Suppressor macrophage treated with lipopolysaccharide for 1 hour (primary cell): ENCODE data around the gene STAP2.
"Not testable (repeated sequence)": the region's sequence is repeated elsewhere in the genome, so short reads cannot be mapped to it uniquely, and the experiment has no call there.

ENCODE experiments used
- DNase-seq, 3 donors: peaks; one replicate each; pipeline ENCODE4 v3.0.0-alpha.2; 2020 to 2022

The STAP2 gene

GRCh38 chr19:4357095-4357797 is 18.6 kb upstream of the STAP2 start:
- no peak for DNase-seq

GRCh38 chr19:4354897-4355296 is 16.3 kb upstream of the STAP2 start:
- no peak for DNase-seq

- DNase-seq, result no peak
Observed at GRCh38 chr19:4354282-4354681, 15.7 kb upstream of the STAP2 start.

GRCh38 chr19:4352701-4353121 is 14.1 kb upstream of the STAP2 start:
- DNase-seq, result peak; percentile 63 to 79 (median 76)

GRCh38 chr19:4350726-4351125 is 12.1 kb upstream of the STAP2 start:
- no peak for DNase-seq

- no peak for DNase-seq
Observed at GRCh38 chr19:4350111-4350510, 11.5 kb upstream of the STAP2 start.

GRCh38 chr19:4349225-4349624 is 10.6 kb upstream of the STAP2 start:
- DNase-seq, result not testable (repeated sequence)

- peak; percentile 82 to 86 (median 85) for DNase-seq
Observed at GRCh38 chr19:4347521-4347920, 8.9 kb upstream of the STAP2 start.

GRCh38 chr19:4346020-4346383 is 7.4 kb upstream of the STAP2 start:
- no peak for DNase-seq

GRCh38 chr19:4345342-4346019 is 6.9 kb upstream of the STAP2 start:
- DNase-seq, result no peak

- peak; percentile 90 to 98 (median 95) for DNase-seq
Observed at GRCh38 chr19:4343370-4344307, 5.0 kb upstream of the STAP2 start, which contains the start of gene MPND. MPND (plus strand) TSS chr19:4343562; CDS start chr19:4343594, 32 bp downstream.

- peak; percentile 97 to 100 (median 99) for DNase-seq
Observed at GRCh38 chr19:4342615-4343369, 4.2 kb upstream of the STAP2 start.

- no peak for DNase-seq
Observed at GRCh38 chr19:4342314-4342614, 3.6 kb upstream of the STAP2 start.

- DNase-seq, result peak in 1 of 3 donors; percentile 18
Observed at GRCh38 chr19:4337906-4338440, 654 bp downstream of the STAP2 start.

GRCh38 chr19:4334929-4335570 is 3.6 kb downstream of the STAP2 start:
- DNase-seq, result no peak

GRCh38 chr19:4329858-4330257 is 8.8 kb downstream of the STAP2 start:
- no peak for DNase-seq

GRCh38 chr19:4328991-4329681 is 9.5 kb downstream of the STAP2 start:
- not testable (repeated sequence) for DNase-seq

- peak; percentile 81 to 96 (median 94) for DNase-seq
Observed at GRCh38 chr19:4328243-4328990, 10.2 kb downstream of the STAP2 start.

GRCh38 chr19:4327877-4328242 is 10.8 kb downstream of the STAP2 start:
- no peak for DNase-seq

GRCh38 chr19:4327252-4327876 is 11.3 kb downstream of the STAP2 start:
- peak; percentile 47 to 79 (median 72) for DNase-seq
